HAP-1 (cell line): ENCODE results near the gene CHST13.

Experiments used
- DNase-seq, 2 experiments: peaks; one replicate each; pipeline ENCODE4 v3.0.0-alpha.2; 2016 to 2020; ENCODE audit warnings: low spot score in 2 of 2
- H3K27me3 ChIP-seq: fragments of 250-450 bp; sonication (Bioruptor Pico); 2 replicates; pipeline ENCODE4 v1.5.1; 2020; ENCODE audit warnings: low read depth, mild to moderate bottlenecking, moderate library complexity
- H3K36me3 ChIP-seq: fragments of 250-450 bp; sonication (Bioruptor Pico); replicated peaks from 2 replicates; pipeline ENCODE4 v1.5.1; 2020; ENCODE audit warnings: mild to moderate bottlenecking
- H3K4me1 ChIP-seq: fragments of 250-450 bp; sonication (Bioruptor Pico); 2 replicates; pipeline ENCODE4 v1.5.1; 2020; ENCODE audit warnings: mild to moderate bottlenecking
- H3K4me3 ChIP-seq: fragments of 250-450 bp; sonication (Bioruptor Pico); 2 replicates; pipeline ENCODE4 v1.5.1; 2020; ENCODE audit warnings: mild to moderate bottlenecking, moderate library complexity
- H3K9me3 ChIP-seq: fragments of 250-450 bp; sonication (Bioruptor Pico); 2 replicates; pipeline ENCODE4 v1.5.1; 2020; ENCODE audit warnings: mild to moderate bottlenecking, moderate library complexity
- in situ Hi-C: fragments of 300-500 bp; cut with MboI; formaldehyde crosslinking; loops from 3 replicates; pipeline ENCODE4 v1.14.3; 2020; ENCODE audit warnings: low sequenced_read_pairs, inconsistent platforms, mixed read lengths

The CHST13 gene

DNA sequence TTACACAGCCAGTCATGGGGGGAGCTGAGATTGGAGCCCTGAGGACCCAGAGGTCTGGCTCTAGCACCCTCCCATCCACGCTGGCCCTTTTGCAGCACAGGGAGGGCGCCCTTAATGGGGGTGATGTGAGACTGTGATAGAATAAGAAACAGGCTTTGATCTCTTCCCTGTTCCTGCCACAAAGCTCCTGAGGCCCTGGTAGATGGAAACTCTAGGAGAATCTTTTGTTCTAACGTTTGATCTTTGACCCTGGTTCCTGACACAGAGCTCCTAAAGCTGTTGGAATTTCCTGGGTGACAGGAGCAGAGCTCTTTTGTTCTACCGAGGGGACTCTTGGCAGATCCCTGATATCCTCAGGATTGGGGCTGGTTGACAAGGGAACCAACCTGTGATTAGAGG, 5.2 kb upstream of the CHST13 start:
- no peaks in the 10 kb centered on the region for H3K4me1 ChIP-seq

DNA sequence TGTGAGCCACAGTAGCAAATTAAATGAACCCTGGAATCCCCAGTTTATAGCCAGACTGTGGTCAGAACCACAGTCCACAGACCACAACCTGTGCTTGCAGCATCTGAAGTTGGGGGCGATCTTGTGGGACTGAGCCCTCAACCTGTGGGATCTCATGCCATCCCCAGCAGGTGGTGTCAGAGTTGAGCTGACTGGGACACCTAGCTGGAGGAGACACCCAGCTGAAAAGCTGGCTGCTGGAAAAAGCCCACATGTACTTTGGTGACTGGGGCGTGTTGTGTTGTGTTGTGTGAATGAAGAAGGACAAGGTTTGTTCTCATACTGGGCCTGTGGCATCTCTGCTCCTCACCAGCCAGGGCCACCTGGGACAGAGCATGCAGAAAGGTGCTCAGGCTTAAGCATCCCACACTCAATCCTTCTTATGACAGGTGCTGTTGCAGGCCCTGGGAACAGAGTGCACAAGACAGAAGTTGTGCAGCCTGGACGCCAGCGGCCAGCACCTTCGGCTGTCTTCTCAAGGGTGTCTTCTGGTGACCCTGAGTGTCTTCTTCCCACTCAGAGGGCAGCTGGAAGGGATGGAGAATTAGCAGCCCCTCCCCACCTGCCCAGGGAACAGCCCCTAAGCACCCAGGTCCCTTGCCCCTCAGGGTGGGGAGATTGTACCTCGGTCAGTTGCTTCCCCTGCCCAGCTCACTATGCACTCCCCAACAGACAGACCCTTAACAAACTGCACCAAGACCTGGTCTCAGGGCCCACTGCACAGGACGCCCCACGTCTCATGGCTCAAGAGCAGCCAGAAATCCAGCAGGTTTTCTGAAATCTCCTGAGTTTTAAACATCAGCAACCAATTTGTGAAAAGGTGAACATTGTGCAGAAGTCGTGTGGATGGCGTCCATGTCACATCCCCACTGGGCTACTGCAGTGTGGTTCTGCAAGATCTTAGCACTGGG, 4.2 kb upstream of the CHST13 start:
- Histone ChIP-seq H3K4me3 (no peak overlapping the region), H3K9me3 (no peaks in the 10 kb centered on the region), H3K36me3 (no peaks in the 10 kb centered on the region), H3K4me1 (no peaks in the 10 kb centered on the region), H3K27me3 (no peaks in the 10 kb centered on the region)
- no peak for DNase-seq
- in situ Hi-C loops: no loop called here

More for the DNA sequence above, 5.2 kb upstream of the CHST13 start:
- H3K9me3 ChIP-seq: no peaks in the 10 kb centered on the region
- in situ Hi-C loops: no loop called here
- no peaks in the 10 kb centered on the region for H3K27me3 ChIP-seq
- no peak overlapping the region for H3K4me3 ChIP-seq
- no peaks in the 10 kb centered on the region for H3K36me3 ChIP-seq
- DNase-seq: no peak

DNA sequence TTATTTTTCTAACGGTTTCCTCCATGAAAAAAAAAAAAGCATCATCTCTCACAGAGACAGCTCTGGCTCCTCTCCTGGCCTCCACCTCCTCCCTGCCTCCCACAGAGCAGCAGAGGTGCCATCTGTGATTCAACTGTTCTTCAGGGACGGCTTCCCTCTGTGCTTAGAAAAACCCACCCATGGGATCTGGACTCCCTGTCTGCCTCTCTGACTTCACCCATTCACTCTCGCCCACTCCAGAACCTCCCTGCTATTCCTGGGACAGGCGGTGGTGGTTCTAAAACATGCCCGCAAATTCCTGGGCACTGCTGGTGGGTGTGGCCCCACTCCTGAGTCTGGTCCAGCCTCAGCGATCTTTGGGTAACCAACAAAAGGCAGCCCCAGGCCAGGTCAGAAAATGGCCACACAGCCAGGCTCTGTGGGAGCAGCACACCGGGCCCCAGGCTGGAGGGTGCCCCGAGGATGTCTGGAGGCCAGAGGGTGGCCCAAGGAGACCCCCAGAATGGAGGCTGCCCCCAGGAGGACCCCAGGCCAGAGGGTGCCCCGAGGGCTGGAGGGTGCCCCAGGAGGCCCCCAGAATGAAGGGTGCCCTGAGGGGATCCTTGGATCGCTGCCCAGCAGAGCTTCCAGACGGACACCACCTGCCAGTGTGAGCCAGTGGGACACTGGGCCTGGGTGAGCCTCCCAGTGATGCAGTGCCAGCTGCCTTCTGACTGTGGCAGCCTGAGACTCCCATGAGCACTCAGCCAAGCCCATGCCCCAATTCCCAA, 2.6 kb upstream of the CHST13 start:
- Histone ChIP-seq H3K4me1 (no peaks in the 10 kb centered on the region), H3K36me3 (no peaks in the 10 kb centered on the region), H3K9me3 (no peaks in the 10 kb centered on the region), H3K27me3 (no peaks in the 10 kb centered on the region), H3K4me3 (no peak overlapping the region)
- DNase-seq: no peak
- in situ Hi-C loops: no loop called here

DNA sequence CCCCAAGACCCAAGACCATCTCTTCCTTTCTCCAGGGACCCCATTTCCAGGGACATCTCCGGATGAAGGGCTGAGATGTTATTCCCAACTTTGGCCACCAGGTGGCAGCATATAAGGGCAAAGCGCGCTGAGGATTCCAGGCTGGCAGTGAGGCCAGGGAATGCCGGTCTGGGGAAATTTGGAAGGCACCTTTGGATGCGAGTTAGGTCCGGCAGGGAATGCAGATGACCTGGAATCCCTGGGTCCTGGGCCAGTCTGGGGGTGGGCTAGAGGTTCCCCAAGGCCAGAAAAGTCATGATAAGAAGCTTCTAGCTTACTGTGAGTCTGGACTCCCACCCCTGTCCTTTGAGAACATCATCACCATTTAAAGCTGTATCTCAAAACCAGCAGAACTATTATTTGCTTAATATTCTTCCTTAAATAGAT, 1.6 kb upstream of the CHST13 start:
- in situ Hi-C loops: no loop called here
- DNase-seq: peak; percentile 28 to 76
- Histone ChIP-seq H3K9me3 (no peaks in the 10 kb centered on the region), H3K4me3 (no peak overlapping the region), H3K4me1 (no peaks in the 10 kb centered on the region), H3K36me3 (no peaks in the 10 kb centered on the region), H3K27me3 (no peaks in the 10 kb centered on the region)

DNA sequence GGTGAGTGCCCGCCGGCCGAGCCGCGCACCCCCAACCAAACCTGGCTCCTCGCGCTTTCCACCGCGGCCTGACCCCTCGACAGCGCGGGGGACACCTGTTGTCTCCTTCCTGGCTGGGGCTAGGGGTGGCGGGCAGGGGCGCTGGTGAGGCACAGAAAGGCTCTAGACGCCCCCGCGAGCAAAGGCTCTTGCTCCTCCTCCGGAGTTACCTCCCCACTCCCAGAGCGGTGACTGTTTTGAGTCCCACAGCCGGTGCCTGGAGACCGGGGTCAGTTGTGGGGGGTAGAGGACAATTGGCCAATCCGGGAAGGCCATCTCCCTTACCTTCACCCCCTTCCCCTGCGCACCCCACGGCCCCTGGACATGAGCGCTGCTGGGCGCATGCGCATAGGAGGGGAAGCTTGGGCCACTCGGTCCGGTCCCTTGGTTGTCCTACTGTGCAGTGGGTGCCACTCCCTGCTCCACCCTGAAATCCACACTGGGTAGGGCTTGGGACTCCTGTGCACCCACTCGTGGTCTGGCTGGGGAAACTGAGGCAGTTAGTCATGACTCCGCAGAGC, 554 bp downstream of the CHST13 start:
- H3K36me3 ChIP-seq: no peaks in the 10 kb centered on the region
- in situ Hi-C loops: no loop called here
- no peaks in the 10 kb centered on the region for H3K4me1 ChIP-seq
- peak in 1 of 2 experiments; percentile 47 for DNase-seq
- H3K9me3 ChIP-seq: no peaks in the 10 kb centered on the region
- H3K4me3 ChIP-seq: peak overlapping the region; percentile 40
- no peaks in the 10 kb centered on the region for H3K27me3 ChIP-seq

DNA sequence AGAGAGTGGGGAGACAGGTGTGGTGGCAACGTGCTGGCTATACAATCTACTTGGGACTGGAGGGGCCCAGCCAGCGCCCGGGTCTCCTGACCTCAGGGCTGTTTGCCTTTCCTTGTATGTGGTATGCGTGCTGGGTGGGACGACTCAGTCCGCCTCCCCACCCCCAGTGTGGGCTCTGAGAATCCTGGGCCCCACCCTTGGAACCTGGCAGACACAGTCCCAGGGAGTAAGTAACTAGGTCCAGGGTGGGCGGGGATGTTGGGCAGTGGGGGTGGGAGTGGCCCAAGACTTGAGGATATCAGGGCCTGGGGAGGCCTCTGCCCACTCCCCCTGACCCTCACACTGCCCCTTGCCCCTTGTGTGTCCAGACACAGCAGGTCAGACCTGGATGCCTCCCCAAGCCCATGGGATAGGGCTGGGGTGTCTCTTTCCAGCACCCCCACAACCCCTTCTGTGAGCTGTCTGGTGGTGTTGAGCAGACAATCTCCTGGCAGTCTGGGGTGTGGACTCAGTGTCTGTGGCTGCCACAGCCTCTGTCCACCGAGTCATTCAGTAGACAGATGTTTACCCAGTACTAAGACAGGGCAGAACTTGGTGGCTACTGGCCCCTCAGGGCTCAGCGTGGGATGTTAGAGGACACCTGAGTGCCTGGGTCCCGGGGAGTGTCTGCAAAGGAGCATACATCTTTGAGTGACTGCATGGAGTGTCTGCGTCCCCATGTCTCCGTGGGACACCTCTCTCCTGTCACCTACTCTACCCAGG, 1.3 kb downstream of the CHST13 start:
- in situ Hi-C loops: no loop called here
- no peaks in the 10 kb centered on the region for H3K27me3 ChIP-seq
- H3K4me1 ChIP-seq: no peaks in the 10 kb centered on the region
- no peak overlapping the region for H3K4me3 ChIP-seq
- DNase-seq: no peak
- H3K36me3 ChIP-seq: no peaks in the 10 kb centered on the region
- no peaks in the 10 kb centered on the region for H3K9me3 ChIP-seq

DNA sequence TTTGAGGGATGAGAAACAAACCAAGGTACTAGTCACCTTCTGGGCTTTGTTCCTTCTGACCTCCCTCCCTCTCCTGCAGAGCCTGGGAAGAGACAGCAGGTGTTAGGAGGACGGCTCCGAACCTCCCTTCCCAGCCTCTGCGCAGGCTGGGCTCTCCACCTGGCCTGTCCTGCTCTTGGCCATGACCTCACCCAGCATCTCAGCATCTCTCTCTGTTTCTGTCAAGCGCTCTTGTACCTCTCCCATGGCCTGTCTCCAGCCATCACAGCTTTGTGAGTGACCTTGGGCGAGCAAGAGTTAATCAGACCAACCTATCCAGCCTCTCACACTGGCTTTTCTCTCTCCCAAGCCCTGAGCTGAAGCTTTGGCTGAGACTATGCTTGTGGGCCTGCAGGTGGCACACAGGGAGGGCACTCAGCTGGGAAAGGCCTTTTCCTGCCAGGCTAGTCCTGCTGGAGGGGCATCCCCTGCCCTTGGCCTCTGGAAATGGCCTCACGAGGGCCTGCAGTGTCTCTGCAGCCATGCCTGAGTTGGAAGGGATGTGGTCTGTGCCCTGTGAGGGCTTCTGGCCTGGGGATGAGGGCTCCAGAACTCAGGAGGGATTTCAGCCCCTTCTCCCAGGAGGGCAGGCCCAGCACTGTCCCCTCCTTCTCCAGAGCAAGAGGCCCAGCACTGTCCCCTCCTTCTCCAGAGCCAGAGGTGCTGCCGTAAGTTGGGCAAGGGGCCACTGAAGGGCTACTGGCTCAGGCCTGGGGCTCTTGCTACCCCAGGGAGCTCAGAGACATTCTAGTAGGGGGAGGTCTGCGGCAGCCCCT, 2.1 kb downstream of the CHST13 start:
- Histone ChIP-seq H3K4me1 (no peaks in the 10 kb centered on the region), H3K27me3 (no peaks in the 10 kb centered on the region), H3K36me3 (no peaks in the 10 kb centered on the region), H3K9me3 (no peaks in the 10 kb centered on the region), H3K4me3 (no peak overlapping the region)
- no peak for DNase-seq
- in situ Hi-C loops: no loop called here

DNA sequence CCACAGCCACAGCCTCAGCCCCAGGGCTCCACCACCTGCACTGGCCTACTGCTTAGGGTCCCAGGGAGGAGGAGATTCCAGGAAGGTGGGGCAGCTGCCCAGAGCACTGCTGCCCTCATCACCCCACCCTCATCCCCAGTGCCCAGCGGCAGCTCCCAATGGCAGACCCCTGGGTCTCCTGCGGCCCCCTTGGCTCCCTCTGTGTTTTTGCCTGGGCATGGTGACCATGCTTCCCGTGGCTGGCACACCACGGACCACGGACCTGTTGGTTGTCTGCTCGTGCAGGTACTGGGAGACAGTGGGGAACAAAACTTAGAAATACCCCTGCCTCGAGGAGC, 2.7 kb downstream of the CHST13 start:
- no peak overlapping the region for H3K4me3 ChIP-seq
- H3K27me3 ChIP-seq: peaks cover 2% of the 10 kb centered on the region; the same call in 1 of the 2 replicates
- no peaks in the 10 kb centered on the region for H3K4me1 ChIP-seq
- in situ Hi-C loops: no loop called here
- no peaks in the 10 kb centered on the region for H3K36me3 ChIP-seq
- no peak for DNase-seq
- no peaks in the 10 kb centered on the region for H3K9me3 ChIP-seq

DNA sequence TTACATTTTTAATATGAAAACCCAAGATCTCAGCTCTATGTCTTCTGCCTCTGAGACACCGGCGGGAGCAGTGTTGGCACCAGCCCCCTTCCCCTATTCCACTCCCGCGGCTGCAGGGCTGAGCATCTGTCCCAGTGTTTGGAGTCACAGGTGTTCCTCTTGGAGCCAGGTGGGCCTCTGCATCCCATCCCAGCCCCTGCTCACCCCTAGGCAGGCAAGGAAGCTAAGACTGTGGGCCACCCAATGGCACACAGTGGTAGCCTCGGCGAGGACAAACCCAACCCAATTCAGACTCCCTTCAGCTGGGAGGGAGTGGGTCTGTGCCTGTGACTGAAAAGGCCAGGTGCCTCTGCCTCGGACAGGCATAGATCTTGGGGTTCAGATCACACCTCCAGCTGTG, 3.1 kb downstream of the CHST13 start:
- in situ Hi-C loops: no loop called here
- Histone ChIP-seq H3K36me3 (no peaks in the 10 kb centered on the region), H3K9me3 (no peaks in the 10 kb centered on the region), H3K4me1 (no peaks in the 10 kb centered on the region), H3K4me3 (no peak overlapping the region), H3K27me3 (peaks cover 6% of the 10 kb centered on the region)
- no peak for DNase-seq

DNA sequence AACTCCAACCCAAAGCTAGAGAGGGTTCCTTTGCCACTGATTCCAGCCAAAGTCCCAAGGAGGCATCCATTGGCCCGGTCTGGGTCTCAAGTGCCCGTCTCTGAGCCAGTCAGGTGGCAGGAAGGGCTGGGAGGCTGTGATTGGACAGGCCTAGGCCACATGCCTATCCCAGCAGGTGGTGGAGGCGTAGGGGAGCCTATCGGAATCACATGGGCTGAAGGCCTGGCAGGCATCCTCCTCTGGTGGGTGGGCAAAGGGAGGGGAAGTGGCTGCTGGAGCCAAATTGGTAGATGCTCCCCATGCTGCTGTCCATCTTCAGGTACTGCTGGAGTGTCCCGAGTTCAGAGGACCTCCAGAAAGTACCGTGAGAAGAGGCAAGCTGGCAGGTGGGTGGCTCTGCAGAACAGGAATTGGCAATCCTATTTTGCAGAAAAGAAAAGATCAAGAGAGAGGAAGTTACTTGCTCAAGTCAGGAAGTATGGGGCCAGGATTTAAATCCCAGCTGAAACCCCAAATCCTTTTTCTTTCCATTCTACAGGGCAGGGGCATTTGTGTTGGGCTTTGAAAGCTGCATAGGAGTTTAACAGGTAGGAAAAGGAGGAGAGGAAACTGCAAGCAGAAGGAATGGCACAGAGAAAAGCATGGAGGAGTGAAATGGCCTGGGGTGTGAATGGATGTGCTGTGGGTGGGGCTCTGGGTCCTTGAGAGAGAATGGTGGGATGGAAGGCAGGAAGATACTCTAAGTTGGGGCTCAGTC, 3.7 kb downstream of the CHST13 start:
- Histone ChIP-seq H3K36me3 (no peaks in the 10 kb centered on the region), H3K4me3 (no peak overlapping the region), H3K27me3 (peaks cover 12% of the 10 kb centered on the region), H3K9me3 (no peaks in the 10 kb centered on the region), H3K4me1 (no peaks in the 10 kb centered on the region)
- no peak for DNase-seq
- in situ Hi-C loops: no loop called here

DNA sequence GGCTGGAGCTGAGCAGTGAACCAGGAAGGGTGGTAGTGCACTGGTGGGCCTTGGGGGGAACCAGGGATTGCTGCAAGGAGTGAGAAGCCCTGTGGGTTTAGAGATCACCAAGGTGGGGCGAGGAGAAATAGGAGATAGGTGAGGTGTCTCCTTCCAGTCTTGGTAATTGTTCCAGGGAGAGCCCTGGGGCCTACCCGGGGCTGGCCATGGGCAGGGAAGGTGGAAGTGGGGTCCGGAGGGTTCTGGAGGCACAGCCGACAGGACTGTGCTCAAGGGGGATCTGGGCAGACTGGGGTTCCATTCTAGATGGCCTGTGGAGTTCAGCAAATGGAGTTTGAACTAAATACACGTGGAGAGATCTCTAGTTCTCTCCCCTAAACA, 4.5 kb downstream of the CHST13 start:
- no peak overlapping the region for H3K4me3 ChIP-seq
- H3K36me3 ChIP-seq: no peaks in the 10 kb centered on the region
- no peaks in the 10 kb centered on the region for H3K9me3 ChIP-seq
- in situ Hi-C loops: no loop called here
- no peak for DNase-seq
- H3K4me1 ChIP-seq: no peaks in the 10 kb centered on the region
- H3K27me3 ChIP-seq: peaks cover 19% of the 10 kb centered on the region

DNA sequence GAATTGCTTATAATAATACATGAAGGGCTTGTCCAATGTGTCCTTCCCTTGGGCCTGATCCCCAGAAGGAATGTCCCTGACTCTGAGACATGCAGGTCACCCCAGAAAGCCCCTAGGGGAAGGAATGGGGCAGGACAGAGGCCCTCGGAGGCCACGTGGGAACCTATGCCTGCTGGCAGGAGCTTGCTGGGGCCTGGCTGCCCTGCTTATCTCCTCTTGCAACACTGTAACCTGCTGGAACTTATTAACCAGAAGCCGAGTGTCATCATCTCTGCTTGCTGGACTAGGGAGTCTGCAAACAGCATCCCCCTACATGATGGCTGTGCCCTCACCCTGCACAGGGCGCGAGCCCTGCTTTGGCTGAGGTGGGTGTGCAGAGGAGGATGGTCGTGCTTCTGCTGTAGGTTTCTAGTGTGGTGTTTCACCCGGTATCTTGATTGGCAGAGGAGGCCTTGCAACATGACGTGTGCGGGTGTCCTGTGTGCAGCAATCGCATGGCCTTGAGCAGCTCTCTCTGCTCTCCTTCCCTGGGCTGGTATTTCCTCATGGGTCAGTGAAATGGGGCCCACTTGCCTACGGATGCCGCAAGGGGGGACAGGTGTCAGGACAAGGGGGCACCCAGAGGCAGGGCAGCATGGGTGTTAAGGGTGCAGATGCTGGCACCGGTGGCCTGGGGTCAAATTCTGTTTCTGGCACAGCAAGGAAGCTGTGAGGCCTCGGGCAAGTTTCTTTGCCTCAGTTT, 5.0 kb downstream of the CHST13 start:
- no peaks in the 10 kb centered on the region for H3K9me3 ChIP-seq
- H3K4me3 ChIP-seq: no peak overlapping the region
- peaks cover 19% of the 10 kb centered on the region for H3K27me3 ChIP-seq
- DNase-seq: no peak
- no peaks in the 10 kb centered on the region for H3K36me3 ChIP-seq
- in situ Hi-C loops: no loop called here
- no peaks in the 10 kb centered on the region for H3K4me1 ChIP-seq
